Muscle of back (tissue), 13 donors: Measurements from ENCODE around the gene TLN1. TPM values are rescaled to one million over a fixed set of nuclear protein-coding genes. Genes with fewer than 3 reads are reported as not detected.

Source experiments
- DNase-seq, 3 donors: peaks; one replicate each; pipeline versions ENCODE4 v3.0.0 to v3.0.0-alpha.2; 2013
- long read RNA-seq, 9 donors: transcript quantifications; one replicate each; lab custom pipeline, GENCODE V29; 2026
- polyA plus RNA-seq, 10 donors: library from polyadenylated mRNA; unstranded; fragments of 120-200 nt; gene quantifications; one replicate each; pipeline ENCODE4 v1.2.1, GENCODE V29; 2013; ENCODE audit not compliant: insufficient read length in 10 of 10

Gene TLN1, protein sequence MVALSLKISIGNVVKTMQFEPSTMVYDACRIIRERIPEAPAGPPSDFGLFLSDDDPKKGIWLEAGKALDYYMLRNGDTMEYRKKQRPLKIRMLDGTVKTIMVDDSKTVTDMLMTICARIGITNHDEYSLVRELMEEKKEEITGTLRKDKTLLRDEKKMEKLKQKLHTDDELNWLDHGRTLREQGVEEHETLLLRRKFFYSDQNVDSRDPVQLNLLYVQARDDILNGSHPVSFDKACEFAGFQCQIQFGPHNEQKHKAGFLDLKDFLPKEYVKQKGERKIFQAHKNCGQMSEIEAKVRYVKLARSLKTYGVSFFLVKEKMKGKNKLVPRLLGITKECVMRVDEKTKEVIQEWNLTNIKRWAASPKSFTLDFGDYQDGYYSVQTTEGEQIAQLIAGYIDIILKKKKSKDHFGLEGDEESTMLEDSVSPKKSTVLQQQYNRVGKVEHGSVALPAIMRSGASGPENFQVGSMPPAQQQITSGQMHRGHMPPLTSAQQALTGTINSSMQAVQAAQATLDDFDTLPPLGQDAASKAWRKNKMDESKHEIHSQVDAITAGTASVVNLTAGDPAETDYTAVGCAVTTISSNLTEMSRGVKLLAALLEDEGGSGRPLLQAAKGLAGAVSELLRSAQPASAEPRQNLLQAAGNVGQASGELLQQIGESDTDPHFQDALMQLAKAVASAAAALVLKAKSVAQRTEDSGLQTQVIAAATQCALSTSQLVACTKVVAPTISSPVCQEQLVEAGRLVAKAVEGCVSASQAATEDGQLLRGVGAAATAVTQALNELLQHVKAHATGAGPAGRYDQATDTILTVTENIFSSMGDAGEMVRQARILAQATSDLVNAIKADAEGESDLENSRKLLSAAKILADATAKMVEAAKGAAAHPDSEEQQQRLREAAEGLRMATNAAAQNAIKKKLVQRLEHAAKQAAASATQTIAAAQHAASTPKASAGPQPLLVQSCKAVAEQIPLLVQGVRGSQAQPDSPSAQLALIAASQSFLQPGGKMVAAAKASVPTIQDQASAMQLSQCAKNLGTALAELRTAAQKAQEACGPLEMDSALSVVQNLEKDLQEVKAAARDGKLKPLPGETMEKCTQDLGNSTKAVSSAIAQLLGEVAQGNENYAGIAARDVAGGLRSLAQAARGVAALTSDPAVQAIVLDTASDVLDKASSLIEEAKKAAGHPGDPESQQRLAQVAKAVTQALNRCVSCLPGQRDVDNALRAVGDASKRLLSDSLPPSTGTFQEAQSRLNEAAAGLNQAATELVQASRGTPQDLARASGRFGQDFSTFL (N-terminal part only)
- polyA plus RNA-seq = 100 to 1,000 TPM in 6 of 10 donors, 10 to 100 TPM in 4; 96.0 to 136 (median 108) TPM
- long read RNA-seq, donor 1, partial matches to known transcripts = 44 of 61 reads
- long read RNA-seq, donor 1, other reads (novel, unspliced or antisense) = 11 of 61 reads
- long read RNA-seq, donor 2, partial matches to known transcripts = 33 of 44 reads
- long read RNA-seq, donor 2, other reads (novel, unspliced or antisense) = 10 of 44 reads
- long read RNA-seq, donor 3 = 0 reads
- long read RNA-seq, donor 4, partial matches to known transcripts = 35 of 48 reads
- long read RNA-seq, donor 4, other reads (novel, unspliced or antisense) = 8 of 48 reads
- long read RNA-seq, donor 5, partial matches to known transcripts = 83 of 105 reads
- long read RNA-seq, donor 5, other reads (novel, unspliced or antisense) = 15 of 105 reads
- long read RNA-seq, donor 6, full-length matches to known transcripts = 1 of 69 reads
- long read RNA-seq, donor 6, partial matches to known transcripts = 57 of 69 reads
- long read RNA-seq, donor 6, other reads (novel, unspliced or antisense) = 11 of 69 reads
- long read RNA-seq, donor 7, partial matches to known transcripts = 50 of 64 reads
- long read RNA-seq, donor 7, other reads (novel, unspliced or antisense) = 13 of 64 reads
- long read RNA-seq, donor 8, partial matches to known transcripts = 34 of 47 reads
- long read RNA-seq, donor 8, other reads (novel, unspliced or antisense) = 10 of 47 reads
- long read RNA-seq, donor 9, partial matches to known transcripts = 0 of 2 reads
- long read RNA-seq, donor 9, other reads (novel, unspliced or antisense) = 0 of 2 reads

- DNase-seq = peak; percentile 96 to 99 (median 98)
Measured at GRCh38 chr9:35732185-35732799, at the start of gene TLN1, which contains the start of gene CREB3. TSS of gene TLN1 (minus strand) at chr9:35732195. CDS start at chr9:35725694, 6,501 bp downstream. TSS of gene CREB3 (plus strand) at chr9:35732666. CDS start at chr9:35732773, 107 bp downstream.

DNA sequence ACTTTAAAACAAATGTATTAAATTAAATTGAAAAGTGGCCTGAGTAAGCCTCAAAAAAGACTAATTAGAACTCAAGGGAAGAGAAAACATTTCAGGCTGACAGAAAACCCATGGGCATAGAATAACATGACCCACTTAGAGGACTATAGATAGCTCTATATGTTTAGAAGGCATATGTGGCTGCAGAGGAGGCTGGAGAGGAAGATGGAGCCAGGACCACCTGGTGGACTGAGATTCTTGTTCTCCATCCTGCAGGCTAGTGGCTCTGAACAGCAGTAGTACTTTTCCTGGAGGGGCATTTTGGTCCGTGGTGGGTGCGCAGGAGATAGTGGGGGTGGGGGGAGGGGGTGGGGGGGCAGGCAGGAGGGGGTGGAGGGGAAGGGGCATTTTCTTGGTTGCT lies 49.1 kb upstream of the TLN1 start:
- DNase-seq = no peak

DNA sequence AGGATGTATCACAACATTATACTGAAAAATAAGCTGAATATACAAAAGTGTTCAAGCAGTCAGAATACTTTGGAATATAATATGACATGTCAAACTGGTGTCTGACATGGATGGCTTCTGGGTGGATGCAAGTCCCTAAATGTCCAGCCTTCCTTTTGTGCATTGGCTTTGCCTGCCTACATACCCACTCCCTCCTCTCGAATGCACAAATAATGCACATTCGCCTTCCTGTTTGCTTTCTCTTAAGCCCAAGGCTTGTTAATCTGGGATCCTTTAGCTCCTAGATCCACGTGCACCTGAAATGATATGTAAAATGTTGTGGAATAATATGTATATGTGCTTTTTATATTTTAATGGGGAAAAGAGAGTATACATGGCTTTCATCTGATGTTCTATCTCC lies 46.5 kb upstream of the TLN1 start:
- no peak for DNase-seq

DNA sequence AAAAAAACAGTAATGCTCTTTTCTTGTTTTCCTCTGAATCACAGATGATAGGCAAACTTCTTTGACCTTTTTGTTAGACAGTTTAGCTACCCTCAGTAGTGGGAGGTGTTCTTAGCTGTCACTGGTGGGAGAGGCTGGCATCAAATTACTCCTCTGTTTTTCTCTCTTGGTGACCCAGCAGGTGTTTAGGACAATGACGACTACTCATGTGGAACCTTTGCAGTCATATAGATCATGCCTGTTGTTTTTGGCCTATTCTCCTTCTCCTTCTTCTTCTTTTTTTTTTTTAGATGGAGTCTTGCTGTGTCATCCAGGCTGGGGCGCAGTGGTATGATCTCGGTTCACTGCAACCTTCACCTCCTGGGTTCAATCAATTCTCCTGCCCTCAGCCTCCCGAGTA lies 44.0 kb upstream of the TLN1 start:
- no peak for DNase-seq

DNA sequence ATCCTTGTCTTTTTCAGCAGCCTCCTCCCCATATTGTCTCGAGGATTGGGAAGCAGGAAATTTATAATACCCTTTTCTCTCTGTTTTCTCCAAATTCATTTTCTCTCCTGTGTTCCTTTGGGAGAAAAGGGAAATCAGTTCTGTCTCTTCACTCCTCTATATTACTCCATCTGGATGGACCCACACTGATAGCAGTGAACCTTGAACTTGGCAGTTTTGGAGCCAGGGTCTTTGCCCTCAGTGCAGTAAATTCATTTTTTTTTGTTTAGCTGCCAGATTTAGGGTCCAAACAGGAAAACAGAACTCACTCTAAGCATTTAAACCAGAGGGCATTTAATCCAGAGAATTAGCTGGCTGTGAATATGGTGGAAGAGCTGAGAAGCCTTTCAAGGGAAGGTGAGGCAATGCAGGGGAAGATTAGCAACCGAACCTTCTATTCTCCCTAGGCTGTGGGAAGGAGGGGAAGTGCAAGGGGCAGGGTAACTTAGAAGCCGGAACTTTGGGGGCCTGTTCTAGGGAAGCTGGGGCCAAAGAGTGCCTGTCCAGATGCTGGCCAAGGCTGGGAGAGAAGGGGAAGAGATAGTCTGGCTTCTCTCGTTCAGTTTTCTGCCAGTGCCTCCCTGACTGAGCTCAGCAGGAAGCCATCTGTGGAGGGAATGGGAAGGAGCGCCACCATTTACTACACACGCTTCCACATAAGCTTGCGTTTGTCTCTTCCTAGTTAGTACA lies 43.1 kb upstream of the TLN1 start:
- peak in 1 of 3 donors; percentile 44 for DNase-seq

GRCh38 chr9:35771943-35772342 lies 39.9 kb upstream of the TLN1 start:
- DNase-seq = no peak

- no peak for DNase-seq
Measured at GRCh38 chr9:35771534-35771933, 39.5 kb upstream of the TLN1 start.

DNA sequence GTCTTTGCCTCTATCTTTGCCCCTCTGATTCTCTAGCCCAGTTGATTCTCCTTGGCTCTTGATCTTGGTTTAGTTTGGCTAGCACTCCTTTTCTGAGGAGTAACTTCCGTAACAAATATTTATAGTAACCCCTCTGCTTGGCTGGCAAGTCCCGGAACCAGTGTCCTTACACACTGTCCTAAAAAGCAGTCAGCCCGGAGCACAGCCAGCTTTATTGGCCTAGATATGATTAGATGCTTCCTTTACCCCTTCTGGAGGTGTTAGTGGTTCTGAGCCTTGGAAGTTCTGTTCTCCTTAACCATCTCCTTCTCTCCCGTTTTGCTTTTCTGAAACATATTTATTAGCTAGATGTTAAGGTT lies 39.1 kb upstream of the TLN1 start:
- DNase-seq = no peak

- no peak for DNase-seq
Measured at GRCh38 chr9:35769763-35770162, 37.8 kb upstream of the TLN1 start.

- DNase-seq = no peak
Measured at GRCh38 chr9:35767458-35767857, 35.5 kb upstream of the TLN1 start.

DNA sequence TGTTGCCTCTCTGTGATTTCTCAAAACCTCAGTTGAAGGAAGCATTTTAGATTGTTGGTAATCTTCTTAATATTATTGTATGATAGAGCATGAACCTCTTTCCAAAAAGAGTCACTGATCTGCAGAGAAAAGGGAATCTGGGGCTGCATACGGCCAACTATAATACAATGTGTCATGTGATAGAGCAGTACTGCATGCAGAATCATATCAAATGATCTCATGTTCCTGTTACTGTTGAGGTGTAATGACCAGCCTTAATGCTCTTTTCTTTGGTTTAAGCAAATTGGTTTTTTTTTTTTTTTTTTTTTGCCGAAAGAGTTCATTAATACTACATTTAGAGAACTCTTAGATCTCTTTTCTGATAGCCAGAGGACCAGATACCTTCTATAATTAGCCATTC lies 35.0 kb upstream of the TLN1 start:
- DNase-seq = no peak

DNA sequence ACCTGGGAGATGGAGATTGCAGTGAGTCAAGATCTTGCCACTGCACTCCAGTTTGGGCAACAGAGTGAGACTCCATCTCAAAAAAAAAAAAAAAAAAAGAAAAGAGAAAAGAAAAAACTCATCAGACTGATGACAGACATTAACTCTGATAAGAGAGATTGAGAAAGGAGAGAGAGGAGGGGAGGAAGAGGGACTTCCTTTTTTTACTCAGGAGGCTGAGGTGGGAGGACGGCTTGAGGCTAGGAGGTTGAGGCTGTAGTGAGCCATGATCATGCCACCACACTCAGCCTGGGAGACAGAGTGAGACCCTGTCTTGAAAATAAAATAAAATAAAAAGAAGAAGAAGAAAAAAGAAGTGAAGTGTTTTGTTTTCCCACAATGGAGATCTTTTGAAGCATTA lies 31.8 kb upstream of the TLN1 start:
- DNase-seq = no peak

- no peak for DNase-seq
Measured at GRCh38 chr9:35763181-35763580, 31.2 kb upstream of the TLN1 start.

- peak in 1 of 3 donors; percentile 26 for DNase-seq
Measured at GRCh38 chr9:35760651-35761050, 28.7 kb upstream of the TLN1 start.

DNA sequence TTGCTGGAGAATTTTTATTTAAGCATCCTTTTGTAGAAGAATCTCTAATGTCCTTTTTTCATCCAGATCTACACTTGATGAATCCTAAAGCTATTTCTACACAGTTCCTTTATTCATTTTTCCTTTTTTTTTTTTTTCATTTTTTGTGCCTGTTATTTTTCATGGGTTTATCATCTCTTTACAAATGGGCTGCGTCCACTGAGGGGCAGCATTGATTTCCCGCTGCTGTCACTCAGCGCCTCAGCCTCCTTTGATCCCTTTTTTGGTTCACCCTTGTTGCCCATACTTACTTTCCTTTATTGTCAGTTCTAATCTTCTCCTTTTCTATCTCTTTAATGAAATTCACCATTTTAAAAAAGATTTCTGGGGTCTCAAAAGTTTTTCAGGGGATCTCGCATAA lies 27.8 kb upstream of the TLN1 start:
- no peak for DNase-seq

DNA sequence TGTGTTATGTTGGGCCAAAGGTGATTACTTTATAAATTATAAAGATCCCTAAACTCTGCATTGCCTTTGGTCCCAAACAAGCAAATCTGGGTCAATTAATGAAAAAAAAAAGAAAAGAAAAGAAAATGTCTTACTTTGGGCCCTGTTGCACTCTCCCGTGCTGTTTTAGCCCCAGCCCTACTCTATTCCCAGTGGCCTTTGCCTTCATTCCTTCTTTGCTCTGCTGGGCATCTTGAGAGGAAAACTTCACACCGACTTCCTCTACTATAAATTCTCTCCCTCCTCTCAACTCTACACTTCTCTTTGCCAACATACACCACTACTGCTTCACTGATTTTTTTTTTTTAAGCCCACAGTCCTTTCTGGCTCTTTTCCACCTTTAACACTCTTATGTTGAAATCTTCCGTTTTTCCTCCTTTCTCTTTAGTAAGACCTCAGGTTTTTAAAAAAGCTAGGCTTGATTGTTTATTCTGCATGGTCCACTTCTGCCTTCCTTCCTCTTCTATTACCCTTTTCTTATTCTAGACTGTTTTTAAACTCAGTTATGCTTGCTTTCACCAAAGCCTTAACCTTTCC lies 26.6 kb upstream of the TLN1 start:
- no peak for DNase-seq

GRCh38 chr9:35757892-35758275 lies 25.9 kb upstream of the TLN1 start:
- no peak for DNase-seq

DNA sequence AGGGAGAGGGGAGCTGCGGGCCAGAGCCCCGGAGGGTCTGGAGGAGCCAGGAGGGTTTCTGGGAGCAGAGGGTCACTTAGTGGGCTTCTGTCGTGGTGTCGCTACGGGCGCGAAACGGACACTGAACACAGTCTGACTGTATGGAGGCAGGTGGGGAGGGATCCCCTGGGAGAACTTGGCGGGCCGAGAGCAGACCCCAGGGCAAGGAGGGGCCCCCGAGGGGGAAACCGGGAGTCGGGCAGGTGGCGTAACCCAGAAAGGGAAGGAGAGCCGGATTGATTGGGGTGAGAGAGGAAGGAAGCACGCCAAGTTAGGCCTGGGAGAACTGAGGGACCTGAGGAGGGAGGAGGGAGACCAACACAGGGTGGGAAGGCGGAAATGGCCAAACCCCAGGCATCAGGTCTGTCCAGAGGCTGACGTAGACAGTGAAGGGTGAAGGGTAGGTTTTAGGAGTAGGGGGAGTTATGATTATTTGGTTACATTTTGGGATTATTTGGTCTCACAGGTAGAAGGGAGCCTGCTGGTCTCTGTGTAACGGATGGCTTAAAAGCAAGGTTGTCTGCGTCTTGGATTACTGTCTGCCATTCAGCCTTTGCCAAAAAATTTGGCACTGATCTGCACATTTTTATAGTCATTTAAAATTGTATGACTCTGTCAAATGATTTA lies 25.4 kb upstream of the TLN1 start:
- peak in 2 of 3 donors; percentile 40 to 74 for DNase-seq
